ELF-1 (cell line): Measurements from ENCODE around the gene MARK4.
"Not testable (repeated sequence)": the region's sequence is repeated elsewhere in the genome, so short reads cannot be mapped to it uniquely, and the experiment has no call there.

Source experiments
- DNase-seq: peaks from one replicate; pipeline ENCODE4 v3.0.0-alpha.2; 2016; ENCODE audit warnings: low read depth, low spot score

Gene MARK4

GRCh38 chr19:45250832-45251451 lies at the start of gene MARK4:
Gene MARK4 (plus strand): TSS chr19:45251271. CDS start chr19:45251589, 318 bp downstream.
- no peak for DNase-seq

GRCh38 chr19:45202637-45203036 lies 48.4 kb upstream of the MARK4 start:
- no peak for DNase-seq

- no peak for DNase-seq
Observed at GRCh38 chr19:45205810-45206209, 45.3 kb upstream of the MARK4 start.

GRCh38 chr19:45206328-45206727 lies 44.7 kb upstream of the MARK4 start:
- DNase-seq, result no peak

- DNase-seq, result no peak
Observed at GRCh38 chr19:45211751-45212381, 39.2 kb upstream of the MARK4 start.

GRCh38 chr19:45213031-45213430 lies 38.0 kb upstream of the MARK4 start:
- no peak for DNase-seq

- DNase-seq, result no peak
Observed at GRCh38 chr19:45215391-45216191, 35.5 kb upstream of the MARK4 start.

- DNase-seq, result no peak
Observed at GRCh38 chr19:45216667-45217066, 34.4 kb upstream of the MARK4 start.

- no peak for DNase-seq
Observed at GRCh38 chr19:45217193-45217956, 33.7 kb upstream of the MARK4 start.

- DNase-seq, result no peak
Observed at GRCh38 chr19:45217957-45218334, 33.1 kb upstream of the MARK4 start.

- DNase-seq, result no peak
Observed at GRCh38 chr19:45218426-45218825, 32.6 kb upstream of the MARK4 start.

GRCh38 chr19:45218911-45219743 lies 31.9 kb upstream of the MARK4 start:
- DNase-seq, result no peak

- DNase-seq, result no peak
Observed at GRCh38 chr19:45222724-45223123, 28.3 kb upstream of the MARK4 start.

GRCh38 chr19:45223879-45224278 lies 27.2 kb upstream of the MARK4 start:
- no peak for DNase-seq

- no peak for DNase-seq
Observed at GRCh38 chr19:45224645-45225044, 26.4 kb upstream of the MARK4 start.

GRCh38 chr19:45229056-45229455 lies 22.0 kb upstream of the MARK4 start:
- not testable (repeated sequence) for DNase-seq

GRCh38 chr19:45231891-45232290 lies 19.2 kb upstream of the MARK4 start:
- DNase-seq, result no peak

GRCh38 chr19:45234089-45234869 lies 16.8 kb upstream of the MARK4 start:
- no peak for DNase-seq

GRCh38 chr19:45235485-45235884 lies 15.6 kb upstream of the MARK4 start:
- no peak for DNase-seq

- DNase-seq, result no peak
Observed at GRCh38 chr19:45238556-45238955, 12.5 kb upstream of the MARK4 start.
